Duodenal mucosa (tissue), 2 donors: ENCODE data around the gene FBXO42.

Experiments
- H3K27ac ChIP-seq: one replicate; pipeline ENCODE4 v1.7.0; 2013; ENCODE audit warnings: low read depth, low read length
- H3K27me3 ChIP-seq, 2 donors: one replicate each; pipeline ENCODE4 v1.7.0; 2013; ENCODE audit warnings: low read length in 2 of 2, control low read depth in 1 of 2; ENCODE audit not compliant: insufficient read depth in 2 of 2, control insufficient read depth in 1 of 2
- H3K36me3 ChIP-seq, 2 donors: one replicate each; pipeline ENCODE4 v1.7.0; 2013; ENCODE audit warnings: low read length in 2 of 2, control low read depth in 1 of 2; ENCODE audit not compliant: insufficient read depth in 2 of 2, control insufficient read depth in 1 of 2
- H3K4me1 ChIP-seq, 2 donors: one replicate each; pipeline ENCODE4 v1.7.0; 2013; ENCODE audit warnings: low read length in 2 of 2, control low read depth in 1 of 2; ENCODE audit not compliant: insufficient read depth in 2 of 2, control insufficient read depth in 1 of 2
- H3K4me3 ChIP-seq, 2 donors: one replicate each; pipeline ENCODE4 v1.7.0; 2013; ENCODE audit warnings: low read length in 2 of 2, low read depth in 1 of 2
- H3K9ac ChIP-seq, 2 donors: one replicate each; pipeline ENCODE4 v1.7.0; 2013; ENCODE audit warnings: low read length in 2 of 2, low read depth in 1 of 2
- H3K9me3 ChIP-seq, 2 donors: one replicate each; pipeline ENCODE4 v1.7.0; 2013; ENCODE audit warnings: low read length in 2 of 2, control low read depth in 1 of 2; ENCODE audit not compliant: control insufficient read depth in 1 of 2

Gene FBXO42

DNA sequence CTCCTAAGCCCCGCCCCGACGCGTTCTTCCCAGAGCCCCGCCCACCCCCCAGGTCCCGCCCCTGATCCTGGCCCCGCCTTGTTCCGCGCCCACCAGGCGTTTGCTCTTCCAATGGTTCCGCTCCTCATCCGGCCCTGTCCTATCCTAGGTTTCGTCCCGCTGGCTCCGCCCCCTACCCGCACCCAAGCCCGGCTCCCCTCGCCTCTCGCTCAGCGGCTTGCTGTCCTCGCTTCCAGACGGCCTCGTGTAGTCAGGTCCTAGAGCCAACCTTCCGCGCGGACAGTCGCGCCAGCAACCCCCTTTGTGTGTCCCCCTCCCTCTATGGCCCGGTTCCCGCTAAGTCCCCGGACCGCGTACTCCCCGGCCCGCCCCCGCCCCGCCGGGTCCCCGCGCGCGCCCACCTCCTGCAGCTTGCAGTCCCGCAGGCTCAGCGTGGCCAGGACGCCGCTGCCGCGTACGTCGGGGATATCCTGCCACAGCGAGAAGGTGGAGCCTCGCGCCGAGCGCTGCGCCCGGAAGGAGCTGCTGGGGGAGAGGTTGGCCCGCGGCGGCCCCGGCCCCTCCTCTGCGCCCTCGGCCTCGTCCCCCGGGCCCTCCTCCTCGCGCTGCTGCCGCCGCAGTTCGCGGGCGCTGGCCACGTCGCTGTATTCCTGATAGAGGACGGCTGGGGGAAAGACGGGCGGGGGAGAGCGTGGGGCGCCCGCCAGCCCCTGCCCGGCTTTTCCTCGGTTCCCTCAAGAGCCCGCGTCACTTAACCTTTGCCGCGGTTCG, 145.5 kb downstream of the FBXO42 start:
- Histone ChIP-seq H3K27ac (peak overlapping the region; percentile 87), H3K9me3 (no peaks in the 10 kb centered on the region), H3K4me1 (peaks cover 0 to 16% of the 10 kb centered on the region in 2 donors), H3K27me3 (no peaks in the 10 kb centered on the region), H3K9ac (peak overlapping the region; percentile 49 to 72), H3K4me3 (peak overlapping the region; percentile 68 to 72), H3K36me3 (peaks cover 0 to 10% of the 10 kb centered on the region in 2 donors)

- peak overlapping the region; percentile 58 to 79 for H3K9ac ChIP-seq
- peak overlapping the region; percentile 65 to 73 for H3K4me3 ChIP-seq
- H3K9me3 ChIP-seq = no peaks in the 10 kb centered on the region
- peaks cover 0 to 16% of the 10 kb centered on the region in 2 donors for H3K4me1 ChIP-seq
- H3K27me3 ChIP-seq = no peaks in the 10 kb centered on the region
- H3K27ac ChIP-seq = peak overlapping the region; percentile 54
- peaks cover 0 to 10% of the 10 kb centered on the region in 2 donors for H3K36me3 ChIP-seq
Observed at GRCh38 chr1:16205891-16206546, 146.3 kb downstream of the FBXO42 start.

DNA sequence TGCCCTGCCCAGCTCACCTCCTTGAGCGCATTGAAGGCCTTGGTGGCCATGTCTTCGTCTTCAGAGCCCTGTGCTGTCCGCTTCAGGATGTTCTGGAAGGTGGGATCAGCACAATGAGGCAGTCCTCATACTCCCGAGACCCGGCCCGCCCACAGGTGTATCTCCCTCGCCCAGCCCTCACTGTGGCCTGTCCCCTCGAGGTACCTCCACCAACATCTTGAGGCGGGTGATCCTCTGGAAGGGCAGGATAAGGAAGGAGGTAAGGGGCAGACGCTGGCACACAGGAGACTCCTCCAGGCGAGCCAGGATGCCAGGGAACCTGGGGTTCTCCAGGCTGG, 147.0 kb downstream of the FBXO42 start:
- H3K27ac ChIP-seq = no peak overlapping the region
- peaks cover 0 to 16% of the 10 kb centered on the region in 2 donors for H3K4me1 ChIP-seq
- H3K27me3 ChIP-seq = no peaks in the 10 kb centered on the region
- peaks cover 0 to 10% of the 10 kb centered on the region in 2 donors for H3K36me3 ChIP-seq
- no peak overlapping the region for H3K4me3 ChIP-seq
- H3K9me3 ChIP-seq = no peaks in the 10 kb centered on the region
- H3K9ac ChIP-seq = peak overlapping the region in 1 of 2 donors; percentile 58

DNA sequence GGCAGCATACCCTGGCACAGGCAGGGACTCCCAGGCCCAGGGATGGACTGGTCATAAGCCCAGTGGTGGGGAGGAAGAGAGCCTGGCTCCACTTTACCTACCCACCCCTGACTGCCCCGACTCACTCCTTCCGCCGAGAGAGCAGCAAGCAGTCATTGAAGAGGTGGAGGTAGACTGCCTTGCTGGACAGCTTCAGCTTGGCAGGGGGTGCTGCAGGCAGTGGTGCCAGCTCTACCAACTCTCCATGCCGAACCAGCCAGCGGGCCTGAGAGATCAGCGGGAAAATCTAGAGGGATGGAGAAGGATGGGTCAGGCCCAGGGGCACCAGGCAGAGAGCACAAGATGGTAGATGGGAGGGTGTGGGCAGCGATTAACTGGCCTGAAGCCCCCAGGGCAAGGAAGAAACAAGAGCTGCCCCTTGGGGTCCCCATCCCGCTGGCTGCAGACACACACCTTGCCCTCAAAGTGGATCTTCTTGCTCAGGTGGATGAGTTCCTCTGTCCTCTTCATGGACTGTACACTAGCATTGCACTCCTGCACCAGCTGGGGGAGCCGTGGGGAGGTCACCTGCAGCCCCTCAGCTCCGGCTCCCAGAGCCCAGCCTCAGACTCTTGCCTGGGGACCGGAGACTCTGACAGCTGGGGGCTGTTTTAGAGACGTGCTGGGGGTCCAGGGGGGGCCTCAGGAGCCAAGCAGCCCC, 147.5 kb downstream of the FBXO42 start:
- Histone ChIP-seq H3K4me1 (peaks cover 0 to 16% of the 10 kb centered on the region in 2 donors), H3K36me3 (peaks cover 0 to 10% of the 10 kb centered on the region in 2 donors), H3K4me3 (no peak overlapping the region), H3K27me3 (no peaks in the 10 kb centered on the region), H3K9me3 (no peaks in the 10 kb centered on the region), H3K27ac (no peak overlapping the region), H3K9ac (no peak overlapping the region)

GRCh38 chr1:16204216-16204615, 148.1 kb downstream of the FBXO42 start:
- Histone ChIP-seq H3K4me3 (no peak overlapping the region), H3K36me3 (peaks cover 0 to 10% of the 10 kb centered on the region in 2 donors), H3K27ac (no peak overlapping the region), H3K9me3 (no peaks in the 10 kb centered on the region), H3K9ac (no peak overlapping the region), H3K4me1 (peaks cover 3 to 18% of the 10 kb centered on the region in 2 donors), H3K27me3 (no peaks in the 10 kb centered on the region)

DNA sequence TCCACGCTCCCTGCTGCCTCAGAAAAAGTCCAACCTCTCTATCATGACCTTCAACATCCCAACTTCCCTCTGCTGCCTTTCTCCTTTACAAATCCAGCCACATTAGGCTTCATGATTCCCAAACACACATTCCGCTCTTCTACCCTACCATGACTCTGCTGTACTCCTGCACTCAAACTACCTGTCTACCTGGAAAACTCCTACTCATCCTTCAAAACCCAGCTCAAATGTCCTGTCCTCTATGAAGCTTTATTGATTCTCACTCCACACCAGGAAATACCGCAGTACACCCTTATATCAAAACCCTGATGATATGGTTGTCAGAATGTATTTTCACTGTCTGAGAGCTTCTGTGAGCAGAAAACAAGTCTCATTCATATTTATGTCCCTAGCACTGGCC, 148.7 kb downstream of the FBXO42 start:
- Histone ChIP-seq H3K36me3 (peaks cover 0 to 10% of the 10 kb centered on the region in 2 donors), H3K4me1 (peaks cover 7 to 22% of the 10 kb centered on the region in 2 donors), H3K27me3 (no peaks in the 10 kb centered on the region), H3K9ac (no peak overlapping the region), H3K9me3 (no peaks in the 10 kb centered on the region), H3K27ac (no peak overlapping the region), H3K4me3 (no peak overlapping the region)

- H3K9ac ChIP-seq = no peak overlapping the region
- H3K4me1 ChIP-seq = peaks cover 7 to 20% of the 10 kb centered on the region in 2 donors
- H3K27me3 ChIP-seq = no peaks in the 10 kb centered on the region
- peaks cover 0 to 10% of the 10 kb centered on the region in 2 donors for H3K36me3 ChIP-seq
- no peak overlapping the region for H3K27ac ChIP-seq
- no peaks in the 10 kb centered on the region for H3K9me3 ChIP-seq
- no peak overlapping the region for H3K4me3 ChIP-seq
Observed at GRCh38 chr1:16202281-16203210, 149.7 kb downstream of the FBXO42 start.

DNA sequence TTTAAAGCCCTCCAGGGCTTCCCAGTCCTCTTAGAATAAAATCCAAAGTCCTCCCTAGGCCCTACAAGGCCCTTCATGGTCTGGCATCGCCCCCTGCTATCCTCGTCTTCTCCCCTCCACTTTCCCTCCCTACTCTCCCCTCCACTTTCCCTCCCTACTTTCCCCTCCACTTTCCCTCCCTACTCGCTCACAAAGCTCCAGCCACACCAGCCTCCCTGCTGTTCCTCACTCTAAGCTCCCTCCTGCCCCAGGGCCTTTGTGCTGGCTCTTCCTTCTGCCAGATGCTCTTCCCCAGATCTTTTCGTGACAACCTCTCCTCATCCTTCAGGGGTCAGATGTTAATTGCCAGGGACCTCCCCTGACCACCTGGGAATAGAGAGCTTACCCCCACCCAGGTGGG, 152.6 kb downstream of the FBXO42 start:
- Histone ChIP-seq H3K4me3 (no peak overlapping the region), H3K9me3 (no peaks in the 10 kb centered on the region), H3K9ac (no peak overlapping the region), H3K27ac (no peak overlapping the region), H3K4me1 (peaks cover 7% of the 10 kb centered on the region in 2 donors), H3K36me3 (peaks cover 0 to 10% of the 10 kb centered on the region in 2 donors), H3K27me3 (no peaks in the 10 kb centered on the region)

- no peak overlapping the region for H3K4me3 ChIP-seq
Observed at GRCh38 chr1:16199157-16199501, 153.2 kb downstream of the FBXO42 start.

More at GRCh38 chr1:16199157-16199501, 153.2 kb downstream of the FBXO42 start:
- Histone ChIP-seq H3K9ac (no peak overlapping the region), H3K36me3 (peaks cover 0 to 8% of the 10 kb centered on the region in 2 donors), H3K4me1 (peaks cover 7% of the 10 kb centered on the region in 2 donors), H3K27ac (no peak overlapping the region), H3K9me3 (no peaks in the 10 kb centered on the region), H3K27me3 (no peaks in the 10 kb centered on the region)
